Astrocyte of the hippocampus (primary cell): ENCODE measurements around the gene SPEN.

ENCODE experiments used
- DNase-seq: peaks from one replicate; pipeline ENCODE4 v3.0.0; 2011; ENCODE audit warnings: low read depth, low spot score

The SPEN gene

GRCh38 chr1:15983275-15983674 is 135.8 kb downstream of the SPEN start:
- DNase-seq, result no peak

- DNase-seq, result peak; percentile 68
Measured at GRCh38 chr1:15985611-15986297, 138.2 kb downstream of the SPEN start.

GRCh38 chr1:15988856-15989736 is 141.6 kb downstream of the SPEN start:
- DNase-seq, result no peak

- DNase-seq, result no peak
Measured at GRCh38 chr1:15989776-15990175, 142.3 kb downstream of the SPEN start.
